ENCODE results near the gene IFNAR2. TPM values are rescaled to one million over a fixed set of nuclear protein-coding genes. Genes with fewer than 3 reads are reported as not detected.

Gene IFNAR2
- total RNA-seq, 1 experiment from 2014 or later: 36.1 TPM

GRCh38 chr21:33278721-33279120, 49.0 kb downstream of the IFNAR2 start:
- Histone ChIP-seq H3K27me3 (replicated peaks; ENCODE audit: control insufficient read depth, insufficient read depth, low read length) (no peaks in the 10 kb centered on the region), H3K4me3 (ENCODE audit: low read depth, low read length) (no peak overlapping the region), H3K36me3 (ENCODE audit: control insufficient read depth, insufficient read depth, low read length) (no peaks in the 10 kb centered on the region), H3K9me3 (0 out of 2 replicates have a peak, but pooled peaks cover 3% of the 10 kb centered on the region), H3K4me1 (no peaks in the 10 kb centered on the region)
- H3K36me3 Mint-ChIP-seq (ENCODE audit: insufficient read depth, unreplicated experiment): peaks cover 8% of the 10 kb centered on the region
- H3K27ac Mint-ChIP-seq (ENCODE audit: unreplicated experiment): no peak overlapping the region
- no TSS peak for BruUV-seq (replicated peaks)
- DNase-seq: no peak
- no peak for TF ChIP-seq CTCF (IDR thresholded peaks at IDR 0.05; ENCODE audit: insufficient read depth in 1 of 2, low read depth in 1 of 2, low read length in 1 of 2, severe bottlenecking in 1 of 2, unreplicated experiment in 1 of 2)
- no peak overlapping the region for H3K4me3 Mint-ChIP-seq (ENCODE audit: unreplicated experiment)
- ChIA-PET POLR2A (no interaction called here), CTCF (no interaction called here)
- intact Hi-C loops (cut with micrococcal nuclease; ENCODE audit: unreplicated experiment): loop anchor here (10.0 kb wide), 1 partner anchor 324 kb away; no protein-coding TSS in a partner anchor
- H3K9me3 Mint-ChIP-seq (ENCODE audit: unreplicated experiment): peaks cover 18% of the 10 kb centered on the region
- H3K27me3 Mint-ChIP-seq (ENCODE audit: insufficient read depth, unreplicated experiment): no peaks in the 10 kb centered on the region
- H3K4me1 Mint-ChIP-seq (ENCODE audit: low read depth, unreplicated experiment): no peaks in the 10 kb centered on the region

- no peak overlapping the region for H3K4me3 Mint-ChIP-seq (ENCODE audit: unreplicated experiment)
- H3K36me3 Mint-ChIP-seq (ENCODE audit: insufficient read depth, unreplicated experiment): peaks cover 9% of the 10 kb centered on the region
- no peaks in the 10 kb centered on the region for H3K27me3 Mint-ChIP-seq (ENCODE audit: insufficient read depth, unreplicated experiment)
- DNase-seq: no peak
- intact Hi-C loops (cut with micrococcal nuclease; ENCODE audit: unreplicated experiment): loop anchor here (10.0 kb wide), 1 partner anchor 325 kb away; no protein-coding TSS in a partner anchor
- H3K27ac Mint-ChIP-seq (ENCODE audit: unreplicated experiment): no peak overlapping the region
- H3K9me3 Mint-ChIP-seq (ENCODE audit: unreplicated experiment): peaks cover 18% of the 10 kb centered on the region
- H3K27me3 ChIP-seq (replicated peaks; ENCODE audit: control insufficient read depth, insufficient read depth, low read length): no peaks in the 10 kb centered on the region
- BruUV-seq (replicated peaks): no TSS peak
- no peak overlapping the region for H3K4me3 ChIP-seq (ENCODE audit: low read depth, low read length)
- H3K4me1 ChIP-seq: no peaks in the 10 kb centered on the region
- CTCF ChIA-PET: no interaction called here
- POLR2A ChIA-PET: no interaction called here
- H3K9me3 ChIP-seq: 0 out of 2 replicates have a peak, but pooled peaks cover 3% of the 10 kb centered on the region
- no peak for TF ChIP-seq CTCF (IDR thresholded peaks at IDR 0.05; ENCODE audit: insufficient read depth in 1 of 2, low read depth in 1 of 2, low read length in 1 of 2, severe bottlenecking in 1 of 2, unreplicated experiment in 1 of 2)
- no peaks in the 10 kb centered on the region for H3K36me3 ChIP-seq (ENCODE audit: control insufficient read depth, insufficient read depth, low read length)
- no peaks in the 10 kb centered on the region for H3K4me1 Mint-ChIP-seq (ENCODE audit: low read depth, unreplicated experiment)
These were observed 49.6 kb downstream of the IFNAR2 start for GRCh38 chr21:33279330-33279820.

Other genes with a start within 250 kb of the IFNAR2 start
- not detected in 2 replicates for gene OLIG2, start 204.0 kb upstream of the IFNAR2 start, total RNA-seq (2022)
- not detected in 2 replicates for gene OLIG1, start 159.8 kb upstream of the IFNAR2 start, total RNA-seq (2022)
- gene IL10RB, start 36.4 kb downstream of the IFNAR2 start, total RNA-seq (2022): 11.7 and 13.1 TPM in 2 replicates
- 19.7 and 20.4 TPM in 2 replicates for gene IFNAR1, start 95.0 kb downstream of the IFNAR2 start, total RNA-seq (2022)
- 47.0 and 56.9 TPM in 2 replicates for gene IFNGR2, start 173.5 kb downstream of the IFNAR2 start, total RNA-seq (2022)

All from Caco-2 (cell line).